Measurements from ENCODE around the gene SLC25A47.
"Not testable (repeated sequence)": the region's sequence is repeated elsewhere in the genome, so short reads cannot be mapped to it uniquely, and the experiment has no call there.

The SLC25A47 gene

DNA sequence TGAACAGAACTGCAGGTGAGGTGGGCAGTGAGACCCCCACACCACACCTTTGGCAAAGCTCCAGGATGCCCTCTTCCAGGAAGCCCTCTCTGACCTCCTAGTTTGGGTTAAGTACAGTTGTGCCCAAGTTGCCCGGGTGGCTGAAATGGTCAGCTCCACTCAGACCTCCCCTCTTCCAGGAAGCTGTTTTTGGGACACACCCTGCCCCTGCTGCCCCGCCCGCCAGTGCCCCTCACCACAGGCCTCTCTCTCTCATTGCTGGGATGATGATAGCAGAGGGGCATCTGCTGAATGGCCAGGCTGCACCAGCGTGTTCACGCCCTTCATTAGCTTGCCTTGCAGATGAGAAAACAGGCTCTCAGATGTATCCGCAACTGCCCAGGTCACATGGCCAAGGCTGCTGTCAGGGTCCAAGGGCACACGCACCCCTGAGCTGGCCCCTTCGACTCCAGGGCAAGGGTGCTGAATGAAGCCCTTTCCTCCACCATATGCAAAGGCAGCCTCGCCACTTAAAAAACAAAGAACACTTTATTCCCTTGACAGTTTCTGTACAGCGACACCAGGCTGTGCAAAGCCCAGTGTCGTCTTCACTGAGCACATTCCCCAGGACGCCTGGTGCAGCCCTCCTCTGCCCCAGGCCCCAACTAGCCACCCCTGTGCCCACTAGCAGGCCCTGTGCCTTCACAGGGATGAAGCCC, 32.4 kb upstream of the SLC25A47 start:
- no peak for DNase-seq

DNA sequence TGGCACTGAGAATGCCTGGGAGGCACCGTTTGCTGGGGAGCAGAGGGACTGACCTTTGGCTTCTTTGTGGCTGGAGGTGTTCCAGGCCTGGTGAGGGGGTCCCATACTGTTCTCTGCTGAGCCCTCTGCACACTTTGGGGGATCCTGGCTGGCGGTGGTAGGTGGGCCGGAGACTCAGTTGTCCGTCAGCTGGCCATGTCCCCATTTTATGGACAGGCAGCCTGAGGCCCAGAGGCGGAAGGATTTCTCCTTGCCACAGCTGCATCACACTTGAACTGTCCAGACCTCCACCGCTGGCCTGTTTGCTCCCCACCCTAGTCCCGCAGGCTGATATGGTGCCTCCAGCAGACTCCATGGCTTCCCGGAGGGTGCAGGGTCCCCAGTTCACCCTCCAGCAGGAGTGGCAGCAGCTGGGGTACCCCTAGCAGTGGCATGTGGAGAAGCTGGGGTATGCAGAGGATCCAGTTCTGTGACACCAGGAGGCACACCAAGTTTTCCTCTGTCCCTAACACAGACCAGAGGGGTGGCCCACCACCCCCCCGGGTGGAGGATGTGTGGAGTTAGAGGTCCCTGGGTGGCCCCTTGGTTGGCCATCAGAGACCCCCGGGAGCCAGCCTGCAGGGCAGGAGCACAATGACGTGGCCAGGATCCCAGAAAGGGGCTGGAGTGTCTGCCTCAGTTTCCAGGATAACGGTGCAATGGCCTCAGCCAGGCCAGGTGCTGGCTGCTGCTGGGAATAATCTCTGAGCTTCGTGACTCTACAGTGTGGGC, 31.6 kb upstream of the SLC25A47 start:
- DNase-seq = no peak

DNA sequence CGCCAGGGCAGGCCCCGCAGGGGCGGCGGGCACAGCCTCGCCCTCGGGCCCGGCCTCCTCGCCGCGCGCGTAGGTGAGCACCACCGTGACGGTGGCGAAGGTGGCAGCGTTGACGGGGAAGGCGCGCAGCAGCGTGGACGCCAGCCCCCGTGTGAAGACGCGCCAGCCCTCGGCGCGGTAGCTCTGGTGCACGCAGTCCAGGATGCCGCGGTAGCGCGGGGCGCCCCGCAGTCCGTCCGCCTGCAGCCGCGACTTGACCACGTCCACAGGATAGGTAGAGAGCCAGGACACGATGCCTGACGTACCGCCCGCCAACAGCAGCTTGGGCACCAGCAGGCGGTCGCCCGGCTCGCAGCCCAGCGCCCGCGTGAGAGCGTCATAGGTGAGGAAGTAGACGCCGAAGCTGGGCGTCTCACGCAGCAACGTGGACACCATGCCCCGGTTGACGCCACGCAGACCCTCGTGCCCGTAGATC, 30.8 kb upstream of the SLC25A47 start:
- no peak for DNase-seq

DNA sequence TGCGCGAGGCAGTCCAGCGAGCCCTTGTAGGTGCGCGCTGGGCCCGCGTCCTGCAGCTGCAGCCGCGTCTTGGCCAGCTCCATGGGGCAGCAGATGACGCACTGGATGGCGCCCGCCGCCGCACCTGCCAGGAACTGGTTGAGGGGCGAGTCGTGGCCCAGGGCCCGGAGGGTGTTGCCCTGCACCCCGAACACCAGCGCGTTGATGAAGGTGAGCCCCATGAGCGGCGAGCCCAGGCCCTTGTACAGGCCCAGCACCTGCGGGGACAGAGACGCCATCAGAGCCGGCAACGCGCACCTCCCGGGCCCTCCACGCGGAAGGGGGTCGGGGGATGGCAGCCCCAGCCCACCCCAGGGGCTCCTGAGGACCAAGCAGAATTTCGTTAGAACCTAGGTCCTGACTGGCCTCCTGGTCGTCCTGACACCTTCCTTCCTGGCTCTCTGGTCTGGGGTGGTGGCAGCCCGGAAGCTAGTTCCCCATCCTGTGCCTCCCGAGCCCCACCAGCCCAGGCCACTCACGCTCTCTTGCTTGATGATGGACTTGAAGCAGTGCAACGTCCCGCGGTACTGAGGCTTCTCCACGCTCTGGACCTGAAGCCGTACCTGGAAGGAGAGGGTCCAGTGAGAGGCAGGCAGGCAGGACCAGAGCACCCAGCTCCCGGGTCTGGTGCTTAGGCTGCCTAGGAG, 30.2 kb upstream of the SLC25A47 start:
- no peak for DNase-seq

DNA sequence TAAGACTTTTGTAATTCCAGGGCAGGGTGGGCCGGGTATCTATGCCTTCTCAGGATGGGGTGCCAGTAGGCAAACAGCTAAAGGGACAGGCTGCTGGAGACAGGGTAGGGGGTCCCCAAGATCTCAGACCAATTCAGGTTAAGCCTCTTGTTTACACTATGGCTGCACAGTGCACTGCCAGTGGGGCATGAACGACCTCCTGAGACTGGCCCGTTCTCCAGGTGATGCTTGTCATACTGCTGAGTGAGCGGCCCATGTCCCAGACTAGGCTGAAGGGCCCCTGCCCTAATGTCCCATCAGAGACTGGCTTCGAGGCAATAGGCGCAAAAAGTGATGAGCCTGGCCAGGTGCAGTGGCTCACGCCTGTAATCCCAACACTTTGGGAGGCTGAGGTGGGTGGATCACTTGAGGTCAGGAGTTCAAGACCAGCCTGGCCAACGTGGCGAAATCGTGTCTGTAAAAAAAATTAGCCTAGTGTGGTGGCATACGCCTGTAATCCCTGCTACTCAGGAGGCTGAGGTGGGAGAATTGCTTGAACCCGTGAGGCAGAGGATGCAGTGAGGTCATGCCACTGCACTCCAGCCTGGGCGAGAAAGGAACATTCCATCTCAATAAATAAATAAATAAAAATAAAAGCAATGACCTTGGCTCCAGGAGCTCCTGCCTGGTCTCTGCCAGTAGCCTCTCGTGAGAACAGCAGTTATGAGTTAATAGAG, 29.5 kb upstream of the SLC25A47 start:
- no peak for DNase-seq

DNA sequence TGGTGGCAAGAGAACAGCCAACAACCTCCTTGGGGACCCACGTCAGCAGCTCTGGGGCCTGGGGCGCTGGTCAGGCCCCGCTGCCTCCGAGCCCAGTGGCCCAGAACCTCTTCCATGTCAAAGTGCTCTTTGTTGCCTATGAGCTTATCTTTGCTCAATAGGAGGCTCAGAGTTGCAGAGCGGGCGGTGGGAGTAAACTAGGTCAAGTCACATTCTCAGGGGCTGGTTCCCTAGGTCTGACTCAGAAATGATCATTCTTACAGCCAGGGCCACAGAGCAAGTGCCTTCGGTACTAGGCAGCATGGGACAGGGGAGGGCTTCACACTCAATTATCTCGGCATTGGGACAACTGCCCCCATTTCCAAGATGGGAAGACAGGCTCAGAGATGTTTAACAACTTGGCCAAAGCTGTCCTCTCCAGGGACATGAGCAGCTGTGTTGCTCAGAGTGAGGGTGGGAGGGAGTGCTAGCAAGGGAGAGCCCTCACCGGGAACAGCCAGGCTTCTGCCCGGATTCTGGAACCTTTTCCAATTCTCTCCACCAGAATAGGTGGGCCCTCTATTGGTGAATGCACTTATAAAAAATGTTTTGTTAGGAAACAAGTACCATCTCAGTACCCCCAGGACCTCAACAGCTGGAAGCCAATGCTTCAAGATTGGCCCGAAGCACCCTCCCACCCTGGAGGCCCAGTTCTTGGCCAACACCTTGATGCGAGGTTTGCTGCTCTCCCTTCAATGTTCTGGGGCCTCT, 28.8 kb upstream of the SLC25A47 start:
- DNase-seq = no peak

DNA sequence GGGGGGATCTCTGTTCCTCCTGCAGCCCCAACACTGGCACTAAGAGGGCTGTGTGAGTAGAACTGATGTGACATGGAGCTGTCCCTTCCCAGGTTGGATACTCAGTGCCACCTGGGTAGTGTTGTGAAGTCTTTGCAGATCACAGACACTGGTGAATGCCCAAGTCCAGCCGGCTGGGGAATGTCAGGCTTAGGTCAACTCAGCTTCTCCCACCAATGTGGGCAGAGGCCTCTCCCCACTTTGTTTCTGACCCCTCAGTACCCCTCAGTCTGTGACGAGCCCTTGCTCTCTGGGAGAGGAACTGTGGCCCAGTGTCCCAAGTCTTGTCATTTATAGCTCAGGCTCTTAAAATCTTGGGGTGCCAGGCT, 28.2 kb upstream of the SLC25A47 start:
- no peak for DNase-seq

DNA sequence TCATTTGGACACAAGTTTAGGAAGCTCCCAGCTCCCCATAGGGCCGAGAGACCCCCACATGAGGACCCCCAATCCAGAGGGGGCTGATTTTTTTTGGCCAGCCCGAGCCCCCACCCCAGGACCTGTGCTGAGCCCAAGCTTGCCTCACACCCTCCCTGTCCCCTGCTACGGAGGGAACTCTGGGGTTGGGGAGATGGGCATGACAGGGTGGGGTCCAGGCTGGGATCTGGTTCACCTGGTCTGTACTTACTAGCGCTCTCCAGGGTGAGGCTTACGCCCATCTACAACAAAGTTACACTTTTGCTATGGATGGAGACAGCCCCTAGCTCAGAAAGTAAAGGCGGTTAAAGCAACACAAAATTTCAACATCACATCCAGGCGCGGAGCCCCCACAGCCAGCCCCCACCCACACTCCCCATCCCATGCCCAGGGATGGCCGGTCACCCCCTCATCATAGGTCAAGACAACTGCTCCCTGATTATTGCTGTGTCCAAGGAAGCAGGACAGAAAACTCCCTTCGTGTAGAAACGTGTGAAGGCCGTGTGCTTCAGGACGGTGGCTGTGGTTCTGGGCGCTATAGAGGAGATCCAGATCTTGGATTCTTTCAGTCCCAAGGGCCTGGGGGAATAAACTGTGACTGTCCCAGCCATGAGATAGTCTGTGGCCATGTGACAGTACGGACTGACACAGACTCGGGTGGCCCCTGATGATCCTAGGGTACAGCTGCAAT, 27.6 kb upstream of the SLC25A47 start:
- DNase-seq = no peak

DNA sequence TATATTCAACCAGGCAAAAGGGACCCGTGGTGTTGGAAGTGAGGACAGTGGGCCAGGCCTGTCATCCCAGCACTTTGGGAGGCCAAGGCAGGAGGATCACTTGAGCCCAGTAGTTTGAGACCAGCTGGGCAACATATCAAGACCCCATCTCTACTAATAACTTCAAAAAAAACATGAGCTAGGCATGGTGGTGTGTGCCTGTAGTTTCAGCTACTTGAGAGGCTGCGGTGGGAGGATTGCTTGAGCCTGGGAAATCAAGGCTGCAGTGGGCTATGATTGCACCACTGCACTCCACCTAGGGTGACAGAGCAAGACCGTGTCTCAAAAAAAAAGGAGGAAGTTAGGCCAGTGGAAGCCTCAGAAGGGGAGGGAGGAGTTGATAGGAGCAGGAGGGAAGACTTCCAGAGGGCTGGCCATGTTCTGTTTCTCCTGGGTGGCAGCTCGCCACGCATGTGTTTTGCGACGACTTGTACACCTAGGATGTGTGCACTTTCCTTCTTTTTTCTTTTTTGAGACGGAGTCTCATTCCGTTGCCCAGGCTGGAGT, 27.0 kb upstream of the SLC25A47 start:
- peak in 1 of 2 donors; percentile 21 for DNase-seq

DNA sequence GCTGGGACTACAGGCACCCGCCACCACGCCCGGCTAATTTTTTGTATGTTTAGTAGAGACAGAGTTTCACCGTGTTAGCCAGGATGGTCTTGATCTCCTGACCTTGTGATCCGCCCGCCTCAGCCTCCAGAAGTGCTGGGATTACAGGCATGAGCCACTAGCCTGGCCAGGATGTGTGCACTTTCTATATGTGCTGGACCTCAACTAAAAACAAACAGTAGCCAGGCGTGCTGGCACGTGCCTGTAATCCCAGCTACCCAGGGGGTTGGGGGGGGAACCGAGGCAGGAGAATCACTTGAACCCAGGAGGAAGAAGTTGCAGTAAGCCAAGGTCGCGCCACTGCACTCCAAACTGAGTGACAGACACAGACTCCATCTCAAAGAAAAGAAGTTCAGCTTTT, 26.4 kb upstream of the SLC25A47 start:
- DNase-seq = not testable (repeated sequence)

DNA sequence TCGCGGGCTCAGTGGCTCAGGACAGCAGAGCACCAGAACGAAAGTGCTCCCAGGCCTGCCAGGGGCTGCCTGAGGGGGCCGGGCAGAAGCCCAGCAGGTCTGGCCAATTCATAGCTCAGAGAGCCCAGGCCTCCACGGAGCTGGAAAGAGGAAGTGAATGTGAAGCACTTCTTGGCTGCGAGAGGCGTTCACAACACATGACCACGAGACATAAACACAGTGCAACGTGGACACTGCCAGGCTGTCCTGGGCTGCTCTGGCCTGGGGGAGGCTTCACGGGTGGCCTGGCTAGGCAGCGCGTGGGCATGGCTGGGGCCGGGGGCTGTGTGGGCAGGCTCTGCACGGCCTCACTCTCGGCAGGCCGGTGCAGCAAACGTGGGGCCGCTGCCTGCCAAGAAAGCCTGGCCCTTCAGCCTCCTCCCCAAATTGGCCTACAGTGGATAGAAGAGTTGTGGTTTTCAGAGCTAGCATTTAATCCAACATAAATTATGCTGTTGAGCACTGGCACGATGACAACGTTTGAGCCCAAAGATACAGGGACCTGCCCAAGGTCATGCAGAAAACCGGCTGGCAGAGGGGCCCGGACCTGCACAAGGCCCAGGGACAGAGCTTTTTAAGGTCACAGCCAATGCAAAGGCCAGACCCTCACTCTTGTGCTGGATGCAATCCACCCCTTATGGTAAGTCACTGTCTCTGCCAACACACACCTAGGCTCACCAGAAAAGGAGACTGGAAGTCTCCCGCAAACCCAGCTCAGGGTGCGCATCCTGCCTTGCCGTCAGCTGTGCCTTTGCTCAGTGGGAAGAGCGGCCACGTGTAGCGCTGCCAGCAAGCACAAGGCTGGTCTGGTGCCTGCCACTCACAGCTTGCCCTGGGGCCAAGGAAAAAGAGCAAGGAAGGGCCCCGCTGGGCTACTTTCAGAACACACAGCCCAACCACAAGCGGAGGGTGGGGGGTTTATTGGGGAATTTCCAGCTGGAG, 25.5 kb upstream of the SLC25A47 start:
- DNase-seq = peak; percentile 76 to 77

DNA sequence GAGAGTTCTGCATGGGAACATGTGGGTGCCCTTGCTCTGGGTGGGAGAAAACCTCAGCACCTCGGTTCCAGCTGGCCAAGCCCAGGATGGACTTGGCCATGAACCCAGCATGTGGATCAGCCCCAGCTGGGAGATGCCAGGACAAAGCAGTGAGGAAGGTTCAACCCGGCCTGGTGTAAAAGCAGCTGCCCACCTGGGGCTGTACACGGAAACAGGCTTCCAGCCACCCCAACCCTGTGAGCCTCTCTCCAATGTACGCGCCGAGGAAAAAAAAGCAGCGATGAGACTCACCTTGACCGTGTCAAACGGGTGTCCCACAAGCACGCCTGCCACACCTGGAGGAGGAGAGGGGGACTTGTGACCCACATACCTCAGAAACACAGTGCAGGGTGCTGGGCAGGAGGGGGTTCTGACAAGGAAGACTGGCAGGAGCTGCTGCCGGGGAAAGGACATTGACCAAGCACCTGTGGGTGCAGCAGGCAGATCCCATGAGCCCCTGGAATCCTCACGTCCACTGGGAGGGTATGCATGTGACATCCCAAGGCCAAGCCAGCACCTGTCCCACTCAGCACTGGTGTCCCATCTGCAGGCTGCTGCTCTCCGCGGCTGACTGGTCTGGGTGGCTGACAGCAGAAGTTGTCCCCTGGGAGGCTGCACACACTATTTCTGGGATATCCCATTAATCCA, 24.4 kb upstream of the SLC25A47 start:
- no peak for DNase-seq

DNA sequence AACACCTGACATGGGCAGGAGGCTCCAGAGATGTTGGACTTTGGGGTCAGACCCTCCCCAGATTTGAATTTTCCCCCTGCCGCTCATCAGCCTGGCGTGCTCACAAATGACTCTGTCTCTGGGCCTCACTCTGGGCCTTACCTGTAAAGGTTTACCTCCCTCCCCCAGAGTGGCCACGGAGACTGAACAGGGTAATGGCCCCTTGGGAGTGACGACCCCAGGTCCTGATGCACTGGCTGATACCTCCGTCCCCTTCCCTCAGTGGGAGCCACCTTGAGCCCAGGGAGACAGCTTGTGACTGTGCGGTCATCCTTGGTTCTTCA, 23.9 kb upstream of the SLC25A47 start:
- no peak for DNase-seq

DNA sequence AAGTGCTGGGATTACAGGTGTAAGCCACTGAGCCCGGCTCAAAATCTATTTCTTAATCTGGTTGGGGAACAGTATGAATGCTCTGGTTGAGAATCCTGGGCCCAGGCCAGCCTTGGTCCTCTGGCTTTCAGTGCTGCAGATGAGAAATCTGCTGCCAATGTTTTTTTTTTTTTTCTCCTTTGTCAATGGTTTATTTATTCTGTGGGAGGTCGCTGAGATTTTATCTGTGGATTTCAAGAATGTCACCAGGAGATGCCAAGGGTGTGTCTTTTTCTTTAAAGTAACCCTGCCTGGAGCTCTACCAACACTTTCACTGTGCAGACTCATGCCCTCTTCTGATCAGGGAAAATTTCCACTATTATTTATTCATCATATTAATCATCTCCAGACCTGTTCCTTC, 20.5 kb upstream of the SLC25A47 start:
- DNase-seq = no peak

DNA sequence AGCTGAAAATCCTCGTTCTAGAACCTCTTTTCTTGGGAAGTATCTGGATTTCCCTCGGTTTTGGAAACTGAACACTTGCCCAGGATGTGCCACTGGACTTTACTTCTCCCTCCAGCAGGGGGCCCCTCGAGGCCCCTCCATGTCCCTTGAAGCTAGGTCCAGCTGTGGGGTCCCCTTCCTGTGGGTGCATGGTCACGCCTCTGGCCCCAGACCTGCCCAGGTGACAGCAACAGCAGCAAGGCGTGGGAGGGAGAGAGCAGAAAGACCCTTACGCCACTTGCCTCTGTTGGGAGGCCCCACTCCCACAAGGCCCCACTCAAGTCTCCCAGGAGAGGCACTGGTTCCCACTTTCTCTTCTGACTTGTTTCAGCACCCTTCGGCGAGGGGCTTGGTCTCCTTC, 20.0 kb upstream of the SLC25A47 start:
- DNase-seq = peak in 1 of 2 donors; percentile 33

DNA sequence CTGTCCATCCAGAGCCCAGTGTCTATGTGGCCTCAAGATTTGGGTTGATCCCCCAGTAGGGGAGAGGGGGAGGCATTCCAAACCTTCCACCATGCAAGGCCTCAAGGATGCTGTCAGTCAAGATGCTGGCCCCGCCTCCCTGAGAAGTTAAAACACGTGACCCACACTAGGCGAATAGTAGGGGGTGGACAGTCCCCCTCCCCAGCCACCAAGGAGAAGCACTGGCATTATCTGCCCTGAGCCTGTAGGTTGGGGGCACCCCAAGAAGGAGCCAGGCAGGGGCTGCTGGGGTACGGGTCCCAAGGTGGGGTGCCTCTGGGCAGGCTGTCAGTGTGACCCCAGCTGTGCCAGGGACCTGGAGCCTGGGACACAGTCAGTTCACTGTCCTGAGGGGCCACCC, 19.2 kb upstream of the SLC25A47 start:
- no peak for DNase-seq

DNA sequence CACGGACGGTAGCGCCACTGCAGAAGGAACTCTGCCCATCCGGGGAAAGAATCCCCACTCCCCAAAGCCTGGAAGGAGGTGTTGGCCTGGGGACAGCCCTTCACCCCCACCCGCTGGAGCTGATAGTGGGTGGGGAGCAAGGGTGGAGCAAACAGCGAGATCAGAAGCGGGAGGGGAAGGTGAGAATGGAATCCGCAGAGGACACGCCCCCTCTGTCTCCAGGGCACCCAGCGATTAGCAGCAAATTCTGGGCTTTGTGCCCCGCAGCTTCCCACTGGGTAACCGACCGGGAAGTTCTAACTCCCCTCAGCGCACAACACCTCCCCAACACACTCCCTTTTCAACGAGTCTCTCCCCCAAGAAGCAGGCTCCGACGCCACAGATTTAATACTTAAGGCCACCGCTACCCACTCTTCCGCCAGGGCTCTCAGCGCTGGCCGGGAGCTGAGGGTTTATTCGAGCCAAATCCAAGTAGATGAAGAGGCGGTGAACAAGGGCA, 18.3 kb upstream of the SLC25A47 start:
- DNase-seq = no peak

DNA sequence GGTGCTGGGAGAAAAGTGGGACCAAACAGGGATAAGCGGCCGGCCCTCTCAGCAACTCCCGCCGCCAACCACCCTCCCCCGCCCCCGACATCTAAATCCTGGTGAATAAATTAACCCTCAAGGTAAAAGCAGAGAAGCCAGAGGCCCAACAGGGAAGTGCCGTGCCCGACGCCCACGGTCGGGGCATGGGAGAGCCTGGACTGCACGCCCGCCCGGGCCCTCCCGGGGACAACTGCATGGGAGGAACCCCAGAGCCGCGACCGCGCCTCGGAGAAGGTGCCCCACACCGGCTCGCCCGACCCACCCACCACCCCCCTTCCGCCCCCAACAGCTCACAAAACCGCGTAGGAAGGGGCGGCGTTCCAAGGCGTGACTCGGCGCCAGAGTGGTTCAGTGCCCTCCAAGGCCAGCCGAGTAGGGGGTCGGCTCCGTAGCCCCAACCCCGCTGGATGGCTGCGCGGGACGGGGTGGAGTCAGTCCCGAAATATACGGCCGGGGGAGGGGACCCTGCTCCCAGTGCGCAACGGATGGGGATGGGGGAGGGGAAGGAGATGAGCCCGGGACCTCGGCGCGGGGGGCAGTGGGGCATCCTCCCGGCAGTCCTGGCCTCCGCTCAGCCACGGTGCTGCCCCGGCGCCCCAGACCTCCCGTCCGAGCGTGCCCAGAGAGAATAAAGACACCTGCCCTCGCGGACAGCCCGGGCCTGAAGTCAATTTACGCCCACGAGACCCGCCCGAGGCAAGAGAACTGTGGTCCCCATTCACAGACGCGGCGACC, 17.6 kb upstream of the SLC25A47 start:
- peak; percentile 69 to 76 for DNase-seq
